Keratinocyte (primary cell): Measurements from ENCODE around the gene IKZF5.

Source experiments
- CTCF ChIP-seq, 3 experiments: IDR thresholded peaks in 1 of 3; conservative IDR thresholded peaks in 1 of 3; optimal IDR thresholded peaks in 1 of 3; 2 replicates in 2 of 3; 3 replicates in 1 of 3; pipeline versions ENCODE3 to v1.5.1; 2011; ENCODE audit warnings: low read length in 3 of 3, mild to moderate bottlenecking in 3 of 3, moderate library complexity in 2 of 3, control low read depth in 1 of 3, inconsistent platforms in 1 of 3; ENCODE audit not compliant: insufficient read depth in 2 of 3; ENCODE audit errors: extremely low read depth in 1 of 3
- EZH2 ChIP-seq: IDR thresholded peaks from one replicate; pipeline ENCODE4 v1.6.1; 2012; ENCODE audit warnings: inconsistent platforms, mild to moderate bottlenecking, low read length, moderate library complexity

- TF ChIP-seq CTCF (optimal IDR thresholded peaks at IDR 0.05 in 1 of 3, IDR thresholded peaks at IDR 0.05 in 1 of 3, conservative IDR thresholded peaks at IDR 0.05 in 1 of 3; ENCODE audit: extremely low read depth in 1 of 3, insufficient read depth in 2 of 3, low read length in 3 of 3) (no peak), EZH2 (no peak)
Observed at GRCh38 chr10:123014772-123015171, 6.2 kb upstream of the IKZF5 start.
